ENCODE data around the gene MAP3K14.
"Not testable (repeated sequence)": the region's sequence is repeated elsewhere in the genome, so short reads cannot be mapped to it uniquely, and the experiment has no call there.

MAP3K14 gene

DNA sequence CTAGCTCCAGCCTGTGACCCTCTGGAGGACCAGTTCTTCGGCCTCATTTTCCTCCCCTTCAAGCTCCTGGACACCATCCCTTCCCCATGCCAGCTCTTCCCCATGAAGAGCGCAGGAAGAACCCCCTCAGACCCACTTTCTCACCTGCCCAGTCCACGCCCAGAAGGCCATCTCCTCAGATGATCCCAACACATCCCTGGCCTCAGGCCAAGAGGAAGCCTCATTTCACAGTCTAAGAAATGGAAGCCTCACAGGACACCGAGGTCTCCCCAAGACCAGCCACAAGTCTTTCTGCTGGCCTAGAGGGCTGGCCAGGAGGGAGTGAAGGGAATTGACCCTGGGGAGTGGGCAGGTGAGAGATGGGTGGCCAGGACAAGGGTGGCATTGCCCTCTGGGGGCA lies 62.9 kb downstream of the MAP3K14 start:
- DNase-seq = no peak

DNA sequence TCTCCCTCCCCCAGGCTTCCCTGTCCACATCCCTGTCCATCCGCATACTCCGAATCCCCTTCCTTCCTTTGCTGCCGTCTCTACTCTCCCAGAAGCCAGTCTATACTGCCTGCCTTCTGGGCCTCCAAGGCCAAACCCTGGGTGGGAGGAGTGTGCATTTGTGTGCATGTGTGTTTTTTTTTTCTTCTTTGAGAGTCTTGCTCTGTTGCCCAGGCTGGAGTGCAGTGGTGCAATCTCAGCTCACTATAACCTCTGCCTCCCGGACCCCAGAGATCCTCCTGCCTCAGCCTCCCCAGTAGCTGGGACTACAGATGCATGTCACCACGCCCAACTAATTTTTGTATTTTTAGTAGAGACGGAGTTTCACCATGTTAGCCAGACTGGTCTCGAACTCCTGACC lies 63.6 kb downstream of the MAP3K14 start:
- DNase-seq = not testable (repeated sequence)

DNA sequence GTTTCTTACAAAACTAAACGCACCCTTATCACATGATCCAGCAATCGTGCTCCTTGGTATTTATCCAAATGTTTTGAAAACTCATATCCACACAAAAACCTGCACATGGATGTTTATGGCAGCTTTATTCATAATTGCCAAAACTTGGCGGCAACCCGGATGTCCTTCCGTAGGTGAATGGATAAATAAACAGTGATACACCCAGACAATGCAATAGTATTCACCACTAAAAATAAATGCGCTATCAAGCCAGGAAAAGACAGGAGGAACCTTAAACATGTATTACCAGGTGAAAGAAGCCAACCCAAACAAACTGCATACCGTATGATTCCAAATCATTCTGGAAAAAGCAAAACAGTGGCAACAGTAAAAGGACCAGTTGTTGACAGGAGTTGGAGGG lies 64.9 kb downstream of the MAP3K14 start:
- no peak for DNase-seq

DNA sequence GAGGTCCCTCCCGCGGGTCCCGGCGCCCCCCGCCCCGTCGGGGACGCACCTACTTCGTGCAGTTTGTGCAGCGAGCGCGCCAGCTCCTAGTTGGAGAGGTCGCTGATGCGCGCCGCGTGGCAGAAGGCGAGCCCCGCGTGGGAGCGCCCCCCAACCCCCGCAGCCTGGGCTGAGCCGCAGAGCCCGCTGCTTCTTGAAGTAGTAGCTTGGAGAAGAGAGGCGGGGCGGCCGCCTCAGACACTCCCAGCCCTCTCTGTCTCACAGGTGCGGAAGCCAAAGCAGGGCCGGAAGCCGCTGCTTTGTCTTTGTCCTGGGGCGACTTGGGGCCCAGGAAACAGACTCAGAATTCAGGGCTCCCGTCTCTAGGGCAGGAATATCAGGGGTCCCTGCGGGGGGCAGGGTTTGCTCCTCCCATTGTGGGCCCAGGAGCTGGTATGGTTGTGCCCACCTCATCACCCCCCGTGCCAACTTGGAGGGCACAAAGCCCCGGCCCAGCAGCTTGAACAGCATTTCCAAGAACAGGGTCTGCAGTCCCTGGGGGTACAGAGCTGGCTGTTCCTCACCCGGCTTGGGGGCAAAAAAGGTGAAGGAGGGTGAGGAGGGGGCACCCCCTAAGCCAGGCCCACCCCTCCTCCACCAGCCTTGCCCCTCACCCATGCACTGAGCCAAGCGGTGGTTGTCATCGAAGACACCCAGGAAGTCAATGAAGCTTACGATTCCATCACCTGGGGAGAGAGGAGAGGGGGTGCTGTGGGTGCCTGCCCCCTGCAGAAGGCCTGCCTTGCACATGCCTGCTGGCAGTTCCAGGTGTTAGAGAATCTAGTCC lies 68.5 kb downstream of the MAP3K14 start:
- no peak for DNase-seq

DNA sequence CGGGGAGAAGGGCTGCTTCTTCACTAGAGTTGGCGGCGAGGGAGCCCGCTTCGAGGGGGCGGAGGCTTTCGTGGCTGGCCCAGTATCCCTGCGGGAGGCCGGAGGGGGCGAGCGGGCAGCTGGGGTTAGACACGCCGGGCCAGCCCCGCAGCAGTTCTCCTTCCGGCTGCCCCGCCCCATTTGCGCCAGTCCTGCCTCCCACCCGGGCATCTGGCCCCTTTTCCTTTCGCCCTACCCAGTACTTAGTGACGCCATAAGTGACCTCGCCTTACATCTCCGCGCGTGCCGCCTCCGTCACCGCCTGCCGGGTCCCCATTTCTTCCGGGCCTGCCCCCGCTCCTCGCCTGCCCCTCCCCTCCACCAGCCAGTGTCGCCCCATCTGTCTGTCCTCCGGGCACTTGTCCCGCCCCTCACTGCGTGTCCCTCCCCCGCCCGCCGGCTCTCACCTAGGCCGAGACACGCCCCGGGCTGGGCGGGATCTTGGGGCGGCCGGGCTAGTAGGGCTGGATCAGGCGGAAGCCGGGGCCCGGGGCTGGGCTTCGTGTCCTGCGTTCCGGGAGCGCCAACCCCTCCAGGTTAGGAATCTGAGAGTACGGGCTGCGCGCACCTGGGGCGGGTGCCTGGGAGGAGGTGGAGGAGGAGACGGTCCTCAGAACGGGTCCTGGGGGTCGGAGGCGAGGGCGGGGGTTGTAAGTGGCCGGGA lies 69.2 kb downstream of the MAP3K14 start:
- peak; percentile 94 for DNase-seq

DNA sequence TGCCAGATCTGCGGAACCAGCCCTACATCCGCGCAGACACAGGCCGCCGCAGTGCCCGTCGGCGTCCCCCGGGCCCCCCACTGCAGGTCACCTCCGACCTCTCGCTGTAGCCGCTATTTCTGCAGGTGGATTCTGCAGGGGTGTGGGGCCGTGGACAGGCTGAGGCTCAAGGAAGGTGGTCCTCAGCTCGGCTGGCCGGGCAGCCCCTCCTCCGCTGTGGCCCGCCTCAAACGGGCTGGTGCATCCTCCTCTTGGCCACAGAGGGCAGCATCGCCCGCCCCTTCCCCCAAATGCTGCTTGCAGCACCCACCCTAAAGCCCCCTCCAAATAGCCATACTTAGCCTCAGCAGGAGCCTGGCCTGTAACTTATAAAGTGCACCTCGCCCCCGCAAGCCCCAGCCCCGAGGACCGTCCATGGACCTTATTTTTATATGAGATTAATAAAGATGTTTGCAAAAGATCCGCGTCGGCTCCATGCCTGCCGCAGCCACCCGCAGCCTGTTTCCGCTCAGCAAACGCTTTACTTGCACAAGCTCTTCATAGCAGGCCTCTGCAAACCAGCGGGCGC lies 69.9 kb downstream of the MAP3K14 start:
- DNase-seq = no peak

DNA sequence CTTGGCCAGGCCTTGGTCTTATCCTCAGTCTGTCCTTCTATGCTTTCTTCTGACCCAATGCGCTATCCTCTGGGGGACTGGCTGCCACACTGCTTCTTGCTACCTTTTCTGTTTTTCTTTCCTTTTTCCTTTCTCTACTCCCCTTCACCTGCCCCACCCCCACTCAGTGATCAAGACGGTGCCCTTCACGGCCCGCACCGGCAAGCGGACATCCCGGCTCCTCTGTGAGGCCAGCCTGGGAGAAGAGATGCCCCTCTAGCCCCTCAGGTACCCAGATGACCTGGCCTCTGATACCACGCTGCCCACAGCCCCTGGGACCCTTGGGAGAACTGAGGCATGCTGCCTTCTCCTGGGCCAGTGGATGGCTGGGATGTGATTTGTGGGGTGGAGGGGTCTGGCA lies 70.5 kb downstream of the MAP3K14 start:
- no peak for DNase-seq

DNA sequence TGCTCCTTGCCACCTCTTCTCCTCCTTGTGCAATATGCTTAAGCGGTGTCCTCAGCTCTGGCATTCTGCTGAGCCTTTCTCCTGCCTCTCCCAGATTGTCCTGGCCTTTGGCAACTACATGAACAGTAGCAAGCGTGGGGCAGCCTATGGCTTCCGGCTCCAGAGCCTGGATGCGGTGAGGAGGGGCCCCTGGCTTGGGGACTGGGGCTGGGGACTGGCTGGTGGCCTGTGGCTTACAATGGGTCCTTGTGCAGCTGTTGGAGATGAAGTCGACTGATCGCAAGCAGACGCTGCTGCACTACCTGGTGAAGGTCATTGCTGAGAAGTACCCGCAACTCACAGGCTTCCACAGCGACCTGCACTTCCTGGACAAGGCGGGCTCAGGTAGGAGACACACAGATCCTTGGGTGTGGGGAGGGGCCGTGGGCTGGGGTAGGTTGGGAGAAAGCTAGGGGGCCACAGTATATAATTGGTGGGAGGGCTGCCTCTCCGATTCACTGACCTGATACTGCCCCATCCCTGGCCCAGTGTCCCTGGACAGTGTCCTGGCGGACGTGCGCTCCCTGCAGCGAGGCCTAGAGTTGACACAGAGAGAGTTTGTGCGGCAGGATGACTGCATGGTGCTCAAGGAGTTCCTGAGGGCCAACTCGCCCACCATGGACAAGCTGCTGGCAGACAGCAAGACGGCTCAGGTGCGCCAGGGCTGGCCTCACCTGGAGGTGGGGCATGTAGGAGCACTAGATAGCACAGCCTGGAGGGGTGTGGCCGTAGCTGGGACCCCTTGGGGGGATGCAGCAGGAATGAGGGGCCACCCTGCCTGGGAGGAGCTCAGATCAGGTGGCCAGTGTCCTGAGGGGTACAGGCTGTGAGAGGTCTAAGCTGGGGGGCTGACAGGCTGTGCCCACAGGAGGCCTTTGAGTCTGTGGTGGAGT lies 71.8 kb downstream of the MAP3K14 start:
- DNase-seq = no peak

DNA sequence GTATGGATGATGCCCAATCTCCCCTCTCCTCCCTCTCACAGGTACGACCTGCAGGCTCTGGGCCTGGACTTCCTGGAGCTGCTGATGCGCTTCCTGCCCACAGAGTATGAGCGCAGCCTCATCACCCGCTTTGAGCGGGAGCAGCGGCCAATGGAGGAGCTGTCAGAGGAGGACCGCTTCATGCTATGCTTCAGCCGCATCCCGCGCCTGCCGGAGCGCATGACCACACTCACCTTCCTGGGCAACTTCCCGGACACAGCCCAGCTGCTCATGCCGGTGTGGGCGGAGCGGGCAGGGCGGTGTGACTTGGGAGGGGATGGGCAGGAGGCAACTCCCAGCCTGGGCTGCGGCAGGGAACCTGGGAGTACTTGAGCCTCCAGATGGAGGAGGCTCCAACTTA lies 73.1 kb downstream of the MAP3K14 start:
- DNase-seq = no peak

DNA sequence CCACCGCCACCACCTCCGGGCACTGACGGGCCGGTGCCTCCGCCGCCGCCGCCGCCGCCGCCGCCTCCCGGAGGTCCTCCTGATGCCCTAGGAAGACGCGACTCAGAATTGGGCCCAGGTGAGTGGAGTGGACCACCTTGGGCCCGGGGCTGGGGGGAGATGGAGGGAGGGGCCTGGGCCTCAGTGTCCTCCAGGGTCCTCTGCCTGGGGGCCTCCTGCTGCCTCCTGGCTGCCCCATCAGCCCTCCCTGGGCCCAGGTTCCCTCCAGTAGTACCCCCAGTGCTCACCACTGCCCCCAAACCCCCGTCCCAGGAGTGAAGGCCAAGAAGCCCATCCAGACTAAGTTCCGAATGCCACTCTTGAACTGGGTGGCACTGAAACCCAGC lies 74.8 kb downstream of the MAP3K14 start:
- DNase-seq = no peak

DNA sequence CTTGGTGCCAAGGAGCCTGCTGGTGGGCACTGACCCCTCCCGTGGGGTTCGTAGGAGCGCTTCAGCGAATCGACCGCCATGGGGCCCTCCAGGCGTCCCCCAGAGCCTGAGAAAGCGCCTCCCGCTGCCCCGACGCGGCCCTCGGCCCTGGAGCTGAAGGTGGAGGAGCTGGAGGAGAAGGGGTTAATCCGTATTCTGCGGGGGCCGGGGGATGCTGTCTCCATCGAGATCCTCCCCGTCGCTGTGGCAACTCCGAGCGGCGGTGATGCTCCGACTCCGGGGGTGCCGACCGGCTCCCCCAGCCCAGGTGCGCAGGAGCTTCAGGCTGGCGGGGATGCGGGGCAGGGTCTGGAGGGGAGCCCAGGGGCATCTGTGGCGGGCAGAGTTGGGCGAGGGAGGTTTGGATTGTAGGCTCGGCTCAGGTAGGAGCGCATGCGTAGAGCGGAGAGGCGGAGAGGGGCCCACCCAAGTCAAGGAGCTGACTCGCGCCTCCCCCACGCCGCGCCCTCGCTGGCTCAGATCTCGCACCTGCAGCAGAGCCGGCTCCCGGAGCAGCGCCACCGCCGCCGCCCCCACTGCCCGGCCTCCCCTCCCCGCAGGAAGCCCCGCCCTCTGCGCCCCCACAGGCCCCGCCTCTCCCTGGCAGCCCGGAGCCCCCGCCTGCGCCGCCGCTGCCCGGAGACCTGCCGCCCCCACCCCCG lies 75.3 kb downstream of the MAP3K14 start:
- no peak for DNase-seq

DNA sequence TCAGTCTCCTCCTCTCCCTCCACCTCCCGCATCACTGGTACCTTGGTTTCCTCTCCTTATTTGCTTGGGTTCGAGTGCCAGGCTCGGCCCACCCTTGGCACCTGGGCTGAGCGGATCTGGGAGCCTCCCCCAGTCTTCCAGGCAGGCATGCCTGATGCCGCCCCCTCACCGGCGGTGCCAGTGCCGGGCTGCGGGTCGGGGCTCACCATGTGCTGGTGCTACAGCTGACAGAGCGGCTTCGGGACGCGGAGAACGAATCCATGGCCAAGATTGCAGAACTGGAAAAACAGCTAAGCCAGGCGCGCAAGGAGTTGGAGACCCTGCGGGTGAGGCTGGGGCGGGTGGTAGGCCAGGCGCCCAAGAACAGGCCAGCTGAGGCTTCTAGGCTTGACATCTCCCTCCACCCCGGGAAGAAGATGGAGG lies 75.9 kb downstream of the MAP3K14 start:
- DNase-seq = no peak

DNA sequence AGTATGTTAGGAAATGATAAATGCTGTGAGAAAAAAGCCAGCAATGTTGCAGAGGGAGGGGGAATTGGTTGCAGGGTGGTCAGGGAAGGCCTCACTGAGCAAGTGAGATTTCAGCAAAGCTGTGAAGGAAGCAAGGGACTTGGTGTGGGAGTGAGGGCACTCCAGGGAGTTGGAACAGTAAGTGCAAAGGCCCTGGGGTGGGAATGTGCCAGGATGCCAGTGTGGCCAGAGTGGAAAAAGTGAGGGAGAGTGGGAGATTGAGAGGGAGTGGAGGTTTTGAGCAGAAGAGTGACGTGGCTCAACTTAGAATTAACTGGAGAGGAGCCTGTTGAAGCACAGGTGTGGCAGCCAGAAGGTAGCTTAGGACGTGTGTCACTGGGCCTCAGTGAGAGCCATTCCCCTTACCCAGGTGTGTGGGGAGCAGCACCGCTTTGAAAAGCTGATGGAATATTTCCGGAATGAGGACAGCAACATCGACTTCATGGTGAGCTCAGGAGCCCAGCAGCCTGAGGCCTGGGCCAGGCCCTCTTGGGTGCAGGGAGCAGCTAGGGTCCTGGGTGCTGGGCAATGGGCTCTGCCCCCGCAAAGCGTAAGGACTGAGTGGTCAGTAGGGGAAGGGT lies 78.6 kb downstream of the MAP3K14 start:
- DNase-seq = no peak

DNA sequence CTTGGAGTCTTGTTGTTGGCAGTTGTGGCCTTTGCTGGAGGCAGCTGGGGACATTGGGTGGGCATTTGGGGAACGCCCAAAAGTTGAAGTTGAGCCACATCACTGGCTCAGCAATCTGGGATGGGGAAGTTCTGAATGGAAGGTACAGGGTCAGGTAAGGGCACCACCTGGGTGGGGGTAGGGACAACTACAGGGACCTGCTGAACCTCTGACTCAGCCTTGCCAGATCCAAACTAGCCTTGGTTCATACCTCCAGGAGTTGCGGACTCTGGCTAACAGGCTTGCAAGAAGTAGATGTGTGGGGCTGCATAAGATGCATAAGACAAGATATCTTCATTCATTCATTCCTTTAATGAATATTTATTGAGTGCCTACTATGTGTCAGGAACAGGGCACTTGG lies 79.1 kb downstream of the MAP3K14 start:
- no peak for DNase-seq

DNA sequence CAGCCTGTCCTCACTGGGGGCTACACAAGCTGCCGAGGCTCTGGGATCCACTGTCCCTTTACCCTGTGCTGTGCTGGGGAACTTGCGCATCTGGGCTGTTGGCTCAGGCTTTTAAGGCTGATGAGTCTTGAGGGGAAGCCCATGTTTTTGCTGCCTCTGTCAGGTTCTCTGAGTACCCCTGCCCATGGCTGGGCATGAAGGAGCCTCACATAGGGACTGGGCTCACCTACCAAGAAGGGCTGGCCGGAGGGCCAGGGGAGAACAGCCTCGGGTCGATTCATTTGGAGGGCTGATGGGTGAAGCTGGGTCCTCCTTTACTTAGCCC lies 80.6 kb downstream of the MAP3K14 start:
- no peak for DNase-seq

DNA sequence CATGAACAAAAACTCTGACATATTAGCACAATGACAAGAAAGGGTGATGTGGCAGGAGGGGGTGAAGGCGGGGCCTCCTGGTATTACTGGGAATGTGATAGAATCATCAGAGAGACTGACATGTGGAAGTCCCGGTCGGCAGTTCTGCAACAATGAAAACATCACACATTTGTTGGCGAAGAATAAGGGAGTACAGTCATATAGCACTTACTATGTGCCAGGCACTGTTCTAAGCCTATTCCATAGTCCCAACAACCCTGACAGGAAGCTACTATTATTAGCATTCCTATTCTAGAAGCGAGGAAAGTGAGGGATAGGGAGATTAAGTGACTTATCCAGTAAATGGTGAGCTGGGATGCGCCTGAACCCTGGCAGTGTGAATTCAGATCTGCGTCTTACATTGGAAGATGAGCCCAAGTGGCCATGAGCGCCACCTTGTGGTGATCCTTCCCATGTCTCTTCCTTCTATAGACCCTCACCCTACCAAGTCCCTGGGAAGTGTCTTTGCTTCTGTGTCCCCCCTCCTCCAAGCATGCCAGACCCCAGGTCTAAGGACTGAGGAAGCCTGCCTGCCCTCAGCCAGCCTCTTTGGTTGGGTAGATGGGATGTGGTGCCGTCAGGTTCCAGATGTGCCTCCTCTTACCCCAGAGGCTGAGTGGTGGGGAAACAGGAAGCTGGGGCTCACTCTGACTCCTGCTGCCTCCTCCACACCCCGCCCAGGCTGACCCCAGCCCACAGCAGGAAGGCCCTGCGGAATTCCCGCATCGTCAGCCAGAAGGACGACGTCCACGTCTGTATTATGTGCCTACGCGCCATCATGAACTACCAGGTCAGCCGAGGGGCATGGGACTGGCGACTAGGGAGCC lies 81.2 kb downstream of the MAP3K14 start:
- peak; percentile 36 for DNase-seq

DNA sequence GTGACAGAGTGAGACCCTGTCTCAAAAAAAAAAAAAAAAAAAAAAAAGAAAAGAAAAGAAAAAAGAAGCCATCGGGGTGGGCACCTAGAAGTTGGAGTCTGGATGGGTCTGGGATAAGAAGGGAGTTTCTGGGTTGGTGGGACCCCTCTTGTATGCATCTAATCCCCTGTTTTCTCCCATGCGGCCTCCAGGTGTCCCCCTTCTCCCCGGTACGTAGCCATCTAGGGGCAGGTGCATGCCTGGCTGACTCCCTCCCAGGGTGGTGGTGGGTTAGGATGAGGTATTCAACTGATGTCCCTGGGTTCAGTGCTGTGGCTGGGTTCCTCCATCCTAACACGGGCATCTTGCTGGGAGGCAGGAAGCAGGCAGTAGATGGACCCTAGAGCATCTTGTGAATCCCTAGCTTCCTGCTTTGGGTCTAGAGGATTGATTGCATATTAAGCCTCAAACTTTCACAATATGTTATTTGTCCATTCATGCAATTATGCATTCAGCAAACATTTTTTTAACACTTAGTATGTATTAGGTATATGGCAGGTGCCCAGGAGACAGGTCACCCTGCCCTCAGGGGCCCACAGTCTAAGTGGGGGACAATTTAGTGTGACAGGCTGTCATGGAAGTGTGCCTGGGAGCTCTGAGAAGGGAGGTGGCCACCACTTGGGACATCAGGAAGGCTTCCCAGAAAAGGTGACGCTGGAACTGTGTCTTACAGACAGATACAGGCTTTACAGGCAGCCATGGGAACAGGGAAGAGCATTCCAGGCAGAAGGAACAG lies 82.0 kb downstream of the MAP3K14 start:
- DNase-seq = peak; percentile 27

DNA sequence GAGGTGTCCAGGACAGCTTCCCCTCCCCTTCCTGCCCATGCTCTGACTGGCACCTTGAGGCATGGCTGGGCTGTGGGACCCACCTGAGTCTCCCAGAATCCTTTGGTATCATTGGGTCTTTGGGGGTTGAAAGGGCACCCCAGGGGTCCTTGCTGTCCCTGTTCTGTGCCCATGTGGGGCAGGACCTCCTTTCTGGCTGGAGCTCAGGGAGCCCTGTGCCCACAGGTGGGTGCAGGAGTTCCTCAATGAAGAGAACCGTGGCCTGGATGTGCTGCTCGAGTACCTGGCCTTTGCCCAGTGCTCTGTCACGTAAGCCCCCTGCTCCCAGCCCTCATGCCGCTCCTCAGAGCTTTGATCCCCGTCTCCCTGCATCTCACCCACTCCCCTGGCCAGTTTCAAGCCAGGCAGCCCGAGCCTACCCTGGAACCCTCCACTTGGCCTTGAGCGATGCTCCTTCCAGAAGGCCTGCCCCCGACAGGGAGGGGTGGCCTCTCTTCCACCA lies 83.3 kb downstream of the MAP3K14 start:
- no peak for DNase-seq

DNA sequence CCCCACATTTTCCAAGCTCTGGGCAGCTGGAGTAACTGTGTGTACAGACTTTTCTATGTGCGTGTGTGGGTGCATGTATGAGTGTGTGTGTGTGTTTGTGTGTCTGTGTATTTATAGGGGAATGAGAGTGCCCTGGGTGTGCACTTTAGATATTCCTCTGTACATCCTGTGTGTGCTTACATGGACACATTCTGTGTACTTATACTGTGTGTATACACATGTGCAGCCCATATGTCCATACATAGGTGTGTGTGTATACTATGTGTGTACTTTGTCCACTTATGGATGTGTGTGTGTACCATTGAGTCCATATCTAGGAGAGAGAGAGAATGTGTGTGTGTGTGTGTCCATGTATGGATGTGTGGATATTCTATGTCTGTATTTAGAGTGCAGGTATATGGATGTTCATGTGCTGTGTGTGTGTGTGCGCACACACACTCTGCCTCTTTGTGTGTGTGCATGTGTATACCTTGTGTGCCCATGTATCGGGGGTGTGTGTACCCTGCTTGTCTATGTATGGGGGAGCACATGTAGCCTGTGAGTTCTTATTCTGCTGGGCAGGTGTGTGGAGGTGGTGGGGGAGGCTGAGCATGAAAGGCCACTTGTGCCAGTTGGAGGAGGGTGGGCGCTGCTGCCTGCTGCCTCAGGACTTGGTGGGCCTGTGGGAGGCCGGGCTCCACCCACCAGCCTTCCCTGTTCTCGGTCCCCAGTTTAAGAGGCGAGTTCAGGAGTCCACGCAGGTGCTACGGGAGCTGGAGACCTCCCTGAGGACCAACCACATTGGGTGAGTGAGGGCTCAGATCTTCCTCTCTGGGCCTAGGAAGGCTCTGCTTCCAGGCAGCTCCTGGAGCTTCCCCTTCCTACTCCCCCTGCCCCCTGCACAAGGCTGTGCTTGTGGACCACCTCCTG lies 84.1 kb downstream of the MAP3K14 start:
- no peak for DNase-seq

All from SHP77 treated with DMSO at 0.1 percent for 48 hours (cell line).